IPS-20b (cell line): ENCODE results near the gene SERGEF.

Experiments
- H3K27ac ChIP-seq: one replicate; pipeline ENCODE4 v1.5.1; 2013; ENCODE audit warnings: low read length
- H3K27me3 ChIP-seq: 2 replicates; pipeline ENCODE4 v1.6.1; 2013; ENCODE audit warnings: mild to moderate bottlenecking, low read length, inconsistent platforms; ENCODE audit not compliant: insufficient read depth
- H3K36me3 ChIP-seq: 2 replicates; pipeline ENCODE4 v1.6.1; 2013; ENCODE audit warnings: low read depth, mild to moderate bottlenecking, inconsistent platforms, low read length, moderate library complexity; ENCODE audit not compliant: insufficient read depth
- H3K4me1 ChIP-seq: 2 replicates; pipeline ENCODE4 v1.6.1; 2013; ENCODE audit warnings: mild to moderate bottlenecking, control low read depth, inconsistent platforms, low read length, moderate library complexity; ENCODE audit not compliant: insufficient read depth
- H3K4me3 ChIP-seq: 2 replicates; pipeline ENCODE4 v1.5.1; 2013; ENCODE audit warnings: mild to moderate bottlenecking, low read length, inconsistent platforms
- H3K9ac ChIP-seq: 2 replicates; pipeline ENCODE4 v1.6.1; 2013; ENCODE audit warnings: low read depth, mild to moderate bottlenecking, inconsistent platforms, low read length, moderate library complexity
- H3K9me3 ChIP-seq: 2 replicates; pipeline ENCODE4 v1.6.1; 2013; ENCODE audit warnings: mild to moderate bottlenecking, low read depth, low read length, inconsistent platforms; ENCODE audit not compliant: insufficient read depth

SERGEF gene

GRCh38 chr11:17939542-17939941 lies 73.3 kb downstream of the SERGEF start:
- Histone ChIP-seq H3K4me1 (no peaks in the 10 kb centered on the region), H3K9me3 (no peaks in the 10 kb centered on the region; the same call in 1 of the 2 replicates), H3K36me3 (no peaks in the 10 kb centered on the region), H3K4me3 (no peak overlapping the region), H3K9ac (no peak overlapping the region), H3K27ac (no peak overlapping the region), H3K27me3 (no peaks in the 10 kb centered on the region)

- Histone ChIP-seq H3K9ac (no peak overlapping the region), H3K27ac (no peak overlapping the region), H3K4me1 (peaks cover 3% of the 10 kb centered on the region; the same call in 1 of the 2 replicates), H3K36me3 (no peaks in the 10 kb centered on the region), H3K9me3 (no peaks in the 10 kb centered on the region), H3K4me3 (no peak overlapping the region), H3K27me3 (no peaks in the 10 kb centered on the region)
Measured at GRCh38 chr11:17936790-17937189, 76.1 kb downstream of the SERGEF start.

GRCh38 chr11:17934194-17934593 lies 78.7 kb downstream of the SERGEF start:
- no peak overlapping the region for H3K4me3 ChIP-seq
- peaks cover 10% of the 10 kb centered on the region; the same call in 1 of the 2 replicates for H3K4me1 ChIP-seq
- H3K9me3 ChIP-seq, result no peaks in the 10 kb centered on the region
- H3K36me3 ChIP-seq, result no peaks in the 10 kb centered on the region
- no peaks in the 10 kb centered on the region for H3K27me3 ChIP-seq
- H3K9ac ChIP-seq, result no peak overlapping the region
- H3K27ac ChIP-seq, result no peak overlapping the region

GRCh38 chr11:17933708-17934107 lies 79.1 kb downstream of the SERGEF start:
- no peak overlapping the region for H3K9ac ChIP-seq
- H3K4me3 ChIP-seq, result no peak overlapping the region
- H3K27me3 ChIP-seq, result no peaks in the 10 kb centered on the region
- peaks cover 10% of the 10 kb centered on the region; the same call in 1 of the 2 replicates for H3K4me1 ChIP-seq
- no peaks in the 10 kb centered on the region for H3K36me3 ChIP-seq
- H3K9me3 ChIP-seq, result no peaks in the 10 kb centered on the region
- H3K27ac ChIP-seq, result no peak overlapping the region

- Histone ChIP-seq H3K9ac (no peak overlapping the region), H3K27me3 (no peaks in the 10 kb centered on the region), H3K9me3 (no peaks in the 10 kb centered on the region), H3K4me1 (peaks cover 10% of the 10 kb centered on the region; the same call in 1 of the 2 replicates), H3K27ac (no peak overlapping the region), H3K4me3 (no peak overlapping the region), H3K36me3 (no peaks in the 10 kb centered on the region)
Measured at GRCh38 chr11:17932472-17932871, 80.4 kb downstream of the SERGEF start.

GRCh38 chr11:17931595-17931994 lies 81.3 kb downstream of the SERGEF start:
- no peak overlapping the region for H3K4me3 ChIP-seq
- H3K9ac ChIP-seq, result no peak overlapping the region
- H3K27ac ChIP-seq, result no peak overlapping the region
- no peaks in the 10 kb centered on the region for H3K9me3 ChIP-seq
- no peaks in the 10 kb centered on the region for H3K36me3 ChIP-seq
- peaks cover 10% of the 10 kb centered on the region; the same call in 1 of the 2 replicates for H3K4me1 ChIP-seq
- H3K27me3 ChIP-seq, result no peaks in the 10 kb centered on the region

GRCh38 chr11:17930544-17931125 lies 82.2 kb downstream of the SERGEF start:
- H3K9ac ChIP-seq, result no peak overlapping the region
- no peaks in the 10 kb centered on the region for H3K27me3 ChIP-seq
- H3K36me3 ChIP-seq, result no peaks in the 10 kb centered on the region
- H3K27ac ChIP-seq, result no peak overlapping the region
- no peaks in the 10 kb centered on the region for H3K9me3 ChIP-seq
- no peak overlapping the region for H3K4me3 ChIP-seq
- peaks cover 10% of the 10 kb centered on the region; the same call in 1 of the 2 replicates for H3K4me1 ChIP-seq

- Histone ChIP-seq H3K9ac (no peak overlapping the region), H3K4me1 (peaks cover 10% of the 10 kb centered on the region; the same call in 1 of the 2 replicates), H3K27ac (no peak overlapping the region), H3K4me3 (no peak overlapping the region), H3K36me3 (no peaks in the 10 kb centered on the region), H3K27me3 (no peaks in the 10 kb centered on the region), H3K9me3 (no peaks in the 10 kb centered on the region)
Measured at GRCh38 chr11:17929171-17929570, 83.7 kb downstream of the SERGEF start.

GRCh38 chr11:17927681-17928343 lies 85.0 kb downstream of the SERGEF start:
- Histone ChIP-seq H3K27ac (no peak overlapping the region), H3K4me1 (peaks cover 10% of the 10 kb centered on the region; the same call in 1 of the 2 replicates), H3K27me3 (no peaks in the 10 kb centered on the region), H3K4me3 (no peak overlapping the region), H3K9ac (no peak overlapping the region), H3K36me3 (no peaks in the 10 kb centered on the region), H3K9me3 (no peaks in the 10 kb centered on the region)

GRCh38 chr11:17927041-17927440 lies 85.8 kb downstream of the SERGEF start:
- Histone ChIP-seq H3K36me3 (no peaks in the 10 kb centered on the region), H3K4me1 (peaks cover 9% of the 10 kb centered on the region; the same call in 1 of the 2 replicates), H3K27ac (no peak overlapping the region), H3K9ac (no peak overlapping the region), H3K27me3 (no peaks in the 10 kb centered on the region), H3K9me3 (no peaks in the 10 kb centered on the region), H3K4me3 (no peak overlapping the region)

GRCh38 chr11:17924713-17925112 lies 88.1 kb downstream of the SERGEF start:
- Histone ChIP-seq H3K9ac (no peak overlapping the region), H3K36me3 (no peaks in the 10 kb centered on the region), H3K9me3 (no peaks in the 10 kb centered on the region), H3K27me3 (no peaks in the 10 kb centered on the region), H3K4me1 (peaks cover 2% of the 10 kb centered on the region; the same call in 1 of the 2 replicates), H3K4me3 (no peak overlapping the region), H3K27ac (no peak overlapping the region)

- H3K9me3 ChIP-seq, result no peaks in the 10 kb centered on the region
- H3K9ac ChIP-seq, result no peak overlapping the region
- H3K27me3 ChIP-seq, result no peaks in the 10 kb centered on the region
- no peak overlapping the region for H3K4me3 ChIP-seq
- no peaks in the 10 kb centered on the region for H3K36me3 ChIP-seq
- H3K27ac ChIP-seq, result no peak overlapping the region
- H3K4me1 ChIP-seq, result peaks cover 7% of the 10 kb centered on the region; the same call in 1 of the 2 replicates
Measured at GRCh38 chr11:17923217-17923616, 89.6 kb downstream of the SERGEF start.
